Measurements from ENCODE around the gene RNU1-1. TPM values are rescaled to one million over a fixed set of nuclear protein-coding genes. Genes with fewer than 3 reads are reported as not detected.

RNU1-1 gene
- total RNA-seq = under 0.01 TPM in 2 replicates

DNA sequence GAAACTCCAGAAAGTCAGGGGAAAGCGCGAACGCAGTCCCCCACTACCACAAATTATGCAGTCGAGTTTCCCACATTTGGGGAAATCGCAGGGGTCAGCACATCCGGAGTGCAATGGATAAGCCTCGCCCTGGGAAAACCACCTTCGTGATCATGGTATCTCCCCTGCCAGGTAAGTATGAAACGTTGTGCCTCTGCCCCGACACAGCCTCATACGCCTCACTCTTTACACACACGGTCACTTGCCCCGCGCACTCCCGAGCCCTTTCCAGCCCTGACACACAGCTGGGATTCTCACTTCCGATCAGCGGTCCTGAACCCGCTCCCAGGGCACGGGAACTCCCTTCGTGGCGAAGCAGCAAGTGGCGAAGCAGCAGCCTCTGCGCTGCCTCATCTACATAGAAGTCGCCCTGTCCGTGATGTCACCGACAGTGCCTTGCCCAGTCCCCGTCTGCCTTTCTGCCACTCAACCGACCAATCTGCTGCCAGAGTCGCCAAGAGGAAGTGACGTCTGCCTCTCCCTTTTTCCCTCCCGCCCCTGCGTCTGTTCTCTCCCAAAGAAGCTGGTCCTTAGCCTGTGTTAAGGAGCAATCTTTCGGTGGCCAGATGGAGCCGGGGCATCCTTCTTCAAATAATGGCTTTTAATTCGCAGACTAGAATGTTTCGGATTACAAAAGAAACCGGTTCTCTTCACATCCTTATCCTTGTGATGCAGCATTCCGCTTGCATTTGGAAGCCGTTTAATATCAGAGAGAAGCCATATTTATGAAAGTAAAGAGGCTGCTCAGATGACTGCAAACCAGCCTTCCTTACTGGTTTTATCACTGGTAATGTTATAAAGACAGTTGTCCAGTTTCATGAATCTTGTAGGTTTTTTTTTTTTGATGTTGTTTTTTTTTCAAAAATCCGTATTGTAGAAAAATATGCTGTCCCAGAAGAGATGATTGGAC is at the start of gene RNU1-1:
Gene RNU1-1 (minus strand): TSS at position 179 of the 949 bp plus-strand sequence.

Other genes with a start within 250 kb of the RNU1-1 start
- gene FBXO42, start 161.8 kb downstream of the RNU1-1 start, total RNA-seq = 9.8 and 12.2 TPM in 2 replicates
- gene SZRD1, start 147.0 kb downstream of the RNU1-1 start, total RNA-seq = 56.5 and 68.5 TPM in 2 replicates
- not detected in 2 replicates for gene SPATA21, start 76.9 kb downstream of the RNU1-1 start, total RNA-seq
- 73.7 and 86.0 TPM in 2 replicates for gene NECAP2, start 73.6 kb downstream of the RNU1-1 start, total RNA-seq
- 5.2 and 6.2 TPM in 2 replicates for gene NBPF1, start 99.3 kb upstream of the RNU1-1 start, total RNA-seq
- gene RNU1-3, start 152.7 kb upstream of the RNU1-1 start, total RNA-seq = under 0.01 TPM in 2 replicates
- gene RNU1-4, start 226.2 kb upstream of the RNU1-1 start, total RNA-seq = under 0.01 TPM in 2 replicates

All from hair follicular keratinocyte (primary cell).